Measurements from ENCODE around the gene DYRK1A.

The DYRK1A gene

DNA sequence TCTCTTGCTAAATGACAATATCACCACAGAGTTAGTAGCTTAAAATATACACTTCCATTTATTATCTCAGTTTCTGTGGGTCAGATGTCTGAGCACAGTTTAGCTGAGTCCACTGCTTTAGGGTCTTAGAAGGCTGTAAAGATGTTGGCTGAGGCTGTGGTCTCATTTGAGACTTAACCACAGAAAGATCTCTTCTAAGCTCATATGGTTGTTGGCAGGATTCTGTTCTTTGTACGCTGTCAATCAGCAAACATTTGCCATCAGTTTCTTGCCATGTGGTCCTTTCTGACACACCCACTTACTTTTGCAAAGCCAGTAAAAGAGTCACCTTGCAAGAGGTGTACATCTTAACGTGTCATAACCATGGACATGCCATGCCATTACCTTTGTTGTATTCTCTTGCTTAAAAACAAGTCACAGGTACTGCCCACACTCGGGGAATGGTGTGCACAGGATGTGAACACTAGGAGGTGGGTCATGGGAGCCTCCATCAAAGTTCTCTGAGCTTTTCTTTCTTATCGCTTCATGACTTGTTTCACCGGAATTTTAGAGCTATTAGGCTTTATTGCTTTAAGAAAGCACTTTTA lies 18.7 kb downstream of the DYRK1A start:
- DNase-seq = no peak

GRCh38 chr21:37386151-37386550 lies 19.6 kb downstream of the DYRK1A start:
- no peak for DNase-seq

- DNase-seq = no peak
These were observed 22.9 kb downstream of the DYRK1A start for GRCh38 chr21:37389456-37389855.

DNA sequence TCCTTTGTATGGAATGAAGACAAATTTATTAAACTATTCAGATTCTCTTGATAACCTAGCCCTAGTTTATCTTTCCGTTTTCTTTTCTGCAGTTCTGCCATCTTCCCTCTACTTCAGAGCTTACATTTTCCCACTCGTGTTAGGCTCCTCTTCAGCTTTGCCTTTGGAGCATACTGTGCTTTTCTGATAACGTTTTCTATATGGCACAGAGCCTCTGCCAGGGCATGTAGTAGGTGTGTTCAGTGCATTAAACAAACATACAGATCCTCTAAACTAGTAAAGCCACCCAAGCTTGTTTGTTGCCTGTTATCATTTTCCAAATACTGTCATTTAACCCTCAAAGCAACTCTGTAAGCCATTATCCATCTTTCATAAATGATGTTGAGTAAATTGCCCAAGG lies 25.1 kb downstream of the DYRK1A start:
- DNase-seq = no peak

- no peak for DNase-seq
These were observed 25.9 kb downstream of the DYRK1A start for GRCh38 chr21:37392441-37392840.

GRCh38 chr21:37393030-37393429 lies 26.5 kb downstream of the DYRK1A start:
- no peak for DNase-seq

GRCh38 chr21:37393786-37394185 lies 27.2 kb downstream of the DYRK1A start:
- DNase-seq = no peak

DNA sequence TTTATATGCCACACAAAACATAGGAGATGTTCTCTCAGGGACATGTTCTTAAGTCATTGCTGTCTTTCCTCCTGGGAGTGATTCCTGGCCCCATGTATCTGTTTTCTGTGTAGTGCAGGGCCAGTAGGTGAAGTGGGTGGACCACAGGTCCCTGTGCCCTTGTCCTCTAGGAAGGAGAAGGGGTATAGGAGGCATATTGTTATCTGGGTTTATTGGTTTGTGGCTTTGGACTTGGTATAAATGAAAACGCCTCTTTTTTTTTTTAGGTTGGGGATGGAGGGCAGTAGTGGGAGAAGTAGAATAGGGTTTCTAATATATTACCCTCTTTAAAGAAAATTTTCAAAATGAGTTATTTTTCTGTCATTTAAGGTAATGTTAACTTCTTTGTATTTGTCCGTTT lies 29.4 kb downstream of the DYRK1A start:
- no peak for DNase-seq

DNA sequence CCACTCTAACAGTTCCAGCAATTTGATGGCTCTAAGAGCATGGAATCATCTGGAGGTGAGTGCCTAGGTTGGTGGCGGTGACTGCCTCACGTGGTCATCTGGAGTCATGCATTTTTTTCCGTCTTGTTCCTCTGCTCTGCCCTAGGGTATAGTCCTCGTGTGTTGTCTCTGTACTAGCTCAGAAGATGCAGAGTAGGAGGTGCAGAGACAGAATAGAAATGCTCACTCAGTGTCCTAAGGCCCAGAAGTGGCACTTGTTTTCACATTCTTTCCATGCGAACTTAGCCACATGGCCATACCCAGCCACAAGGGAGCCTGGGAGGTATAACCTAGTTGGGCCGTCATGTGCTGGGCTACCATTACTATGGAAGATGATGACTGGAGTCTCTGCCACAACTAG lies 30.3 kb downstream of the DYRK1A start:
- no peak for DNase-seq

DNA sequence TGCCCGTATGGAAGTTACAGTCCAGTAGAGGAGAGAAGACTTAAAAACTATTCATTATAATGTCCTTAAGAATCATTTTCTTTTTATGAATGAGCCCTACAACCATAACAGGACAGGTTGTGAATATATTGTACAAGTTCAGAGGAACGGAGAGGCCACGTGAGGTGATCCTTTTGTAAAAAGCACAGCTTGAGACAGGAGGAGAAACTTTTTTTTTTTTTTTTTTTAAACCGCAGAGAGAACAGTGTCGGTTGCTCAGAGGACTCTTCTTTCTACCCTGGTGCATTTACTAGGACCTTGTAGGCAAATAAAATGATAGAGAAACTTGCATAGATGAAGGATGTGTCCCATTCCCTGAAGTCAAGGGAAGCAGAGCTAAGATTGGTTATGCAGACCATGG lies 32.1 kb downstream of the DYRK1A start:
- no peak for DNase-seq

- DNase-seq = no peak
These were observed 35.8 kb downstream of the DYRK1A start for GRCh38 chr21:37402251-37402867.

DNA sequence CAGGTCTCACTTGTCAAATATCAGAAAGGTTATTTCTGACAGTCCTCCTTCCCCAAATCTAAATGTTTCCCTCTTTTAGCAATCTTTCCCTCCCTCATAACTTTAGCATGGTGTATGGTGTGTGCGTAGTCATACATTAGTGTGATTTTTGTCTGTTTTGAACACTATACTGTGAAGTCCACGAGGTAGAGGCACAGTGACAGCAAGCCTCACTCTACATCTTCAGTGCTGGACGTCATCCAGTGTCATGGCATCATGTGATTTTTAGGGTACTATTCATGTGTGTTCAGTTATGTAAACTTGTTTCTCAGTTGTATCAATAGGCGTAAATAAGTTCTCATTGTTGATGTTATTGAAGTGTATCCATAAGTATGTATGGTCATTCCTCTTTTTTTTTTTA lies 39.1 kb downstream of the DYRK1A start:
- DNase-seq = no peak

DNA sequence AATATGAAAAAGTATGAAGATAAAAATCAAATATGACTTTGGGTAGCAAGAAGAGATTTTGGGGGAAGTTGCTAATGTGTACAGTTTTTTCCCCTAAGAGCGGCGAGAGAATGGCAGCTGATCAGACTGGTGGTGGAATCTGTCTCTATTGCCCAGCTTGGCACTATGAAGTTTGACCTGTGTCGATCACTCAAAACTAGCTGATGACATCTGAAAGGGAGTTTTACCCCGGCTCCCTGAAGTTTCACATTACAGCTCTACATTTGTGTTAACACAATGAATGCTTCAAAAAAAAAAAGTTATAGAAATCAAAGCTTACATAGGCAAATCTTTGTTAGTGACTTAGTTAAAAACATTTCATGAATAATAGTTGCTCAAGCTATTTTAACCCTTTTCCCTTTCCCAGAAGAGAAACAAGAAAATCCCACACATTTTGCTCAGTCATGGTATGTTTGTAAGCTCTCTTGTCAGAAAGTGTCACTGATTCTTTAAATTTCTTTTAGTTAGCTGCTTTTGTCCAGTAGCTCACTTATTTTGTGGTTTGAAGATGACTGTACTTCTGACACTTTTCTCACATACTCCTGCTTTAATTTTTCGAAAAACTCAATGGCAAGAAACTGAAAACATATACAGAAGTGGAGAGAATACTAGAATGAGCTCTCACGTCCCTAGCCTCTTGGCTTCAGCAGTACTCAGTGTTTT lies 41.3 kb downstream of the DYRK1A start:
- no peak for DNase-seq

DNA sequence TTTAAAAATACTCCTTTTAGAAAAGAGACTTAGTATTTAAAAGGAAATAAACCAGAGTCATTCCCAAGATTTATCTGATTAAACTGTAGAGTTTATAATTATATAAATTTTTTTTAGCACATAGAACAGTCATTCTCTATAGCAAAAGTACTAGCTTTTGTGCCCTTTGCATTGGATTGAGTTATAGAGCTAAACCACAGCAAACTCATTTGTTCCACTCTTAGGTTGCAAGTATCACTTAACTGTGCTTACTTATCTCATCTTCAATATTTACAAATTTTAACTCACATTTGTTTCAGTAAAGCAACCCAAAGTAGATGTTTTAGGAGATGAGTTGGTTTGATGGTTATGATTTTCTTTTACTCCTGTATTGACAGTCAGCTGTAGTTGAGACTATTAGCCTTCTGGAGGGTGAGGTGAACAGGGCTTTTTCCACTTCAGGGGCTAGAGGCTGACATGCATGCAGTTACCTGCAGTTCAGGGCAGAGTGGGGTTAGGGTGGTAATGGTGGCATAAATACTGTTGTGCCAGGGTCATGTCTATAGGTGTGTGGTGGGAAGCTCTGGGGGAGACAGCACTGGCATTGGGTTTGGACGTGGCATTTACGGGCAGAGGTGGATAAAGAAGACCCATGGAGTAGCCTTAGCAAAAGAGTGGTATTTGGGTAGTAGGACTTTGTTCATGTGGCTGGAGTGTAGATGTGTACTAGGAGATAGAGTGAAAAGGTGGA lies 42.1 kb downstream of the DYRK1A start:
- DNase-seq = no peak

DNA sequence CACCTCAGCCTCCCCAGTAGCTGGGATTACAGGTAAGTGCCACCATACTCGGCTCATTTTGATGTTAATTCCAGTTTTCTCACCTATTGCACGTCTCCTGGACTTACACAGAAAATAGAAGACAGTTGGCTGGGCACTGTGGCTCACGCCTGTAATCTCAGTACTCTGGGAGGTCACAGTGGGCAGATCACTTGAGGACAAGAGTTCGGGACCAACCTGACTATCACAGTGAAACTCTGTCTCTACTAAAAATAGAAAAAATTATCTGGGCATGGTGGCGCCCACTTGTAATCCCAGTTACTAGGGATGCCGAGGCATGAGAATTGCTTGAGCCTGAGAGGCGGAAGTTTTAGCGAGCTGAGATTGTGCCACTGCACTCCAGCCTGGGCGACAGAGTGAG lies 44.1 kb downstream of the DYRK1A start:
- DNase-seq = no peak

GRCh38 chr21:37412603-37413360 lies 46.2 kb downstream of the DYRK1A start:
- DNase-seq = no peak

DNA sequence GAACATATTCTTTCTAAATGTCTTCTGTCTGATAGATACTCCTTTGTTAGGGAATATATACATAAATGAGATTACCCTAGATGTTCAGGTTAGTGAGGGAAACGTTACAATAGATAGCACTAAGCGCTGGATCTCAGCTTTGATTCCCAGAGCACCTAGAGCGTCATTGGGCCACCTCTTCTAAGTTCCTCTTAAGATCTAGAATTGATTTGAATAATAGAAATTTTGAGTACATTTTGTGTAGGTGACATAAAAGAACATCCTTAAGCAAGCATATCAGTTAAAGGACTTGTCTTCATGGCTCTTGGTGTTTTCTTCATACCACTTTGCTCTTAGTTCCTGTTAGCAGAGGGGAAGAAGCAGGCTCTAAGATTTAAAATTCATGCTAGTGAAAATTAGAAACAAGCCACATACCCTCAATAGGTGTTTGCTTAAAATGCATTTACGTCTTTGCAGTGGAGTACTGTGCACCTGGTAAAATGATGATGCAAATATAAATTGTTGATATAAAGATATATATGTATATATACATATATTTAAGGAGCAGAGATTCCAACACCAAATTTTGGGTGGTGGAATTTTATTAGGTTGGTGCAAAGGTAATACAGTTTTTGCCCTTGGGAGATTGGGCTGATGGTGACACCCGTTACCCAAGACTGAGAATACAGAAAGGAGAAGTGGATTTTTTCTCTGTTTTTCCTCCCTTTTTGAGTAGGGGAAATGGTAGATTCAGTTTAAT lies 47.1 kb downstream of the DYRK1A start:
- no peak for DNase-seq

GRCh38 chr21:37414292-37415253 lies 48.0 kb downstream of the DYRK1A start:
- no peak for DNase-seq

GRCh38 chr21:37415939-37416338 lies 49.4 kb downstream of the DYRK1A start:
- no peak for DNase-seq

GRCh38 chr21:37416914-37417313 lies 50.3 kb downstream of the DYRK1A start:
- DNase-seq = no peak
